HG03064 (cell line): ENCODE measurements around the gene VAMP1.
"Not testable (repeated sequence)": the region's sequence is repeated elsewhere in the genome, so short reads cannot be mapped to it uniquely, and the experiment has no call there.

Experiments
- ATAC-seq: cut with Tn5 transposase; IDR thresholded peaks from one replicate; pipeline ENCODE4 v1.9.1; 2021; ENCODE audit warnings: low read depth; ENCODE audit not compliant: unreplicated experiment

VAMP1 gene

DNA sequence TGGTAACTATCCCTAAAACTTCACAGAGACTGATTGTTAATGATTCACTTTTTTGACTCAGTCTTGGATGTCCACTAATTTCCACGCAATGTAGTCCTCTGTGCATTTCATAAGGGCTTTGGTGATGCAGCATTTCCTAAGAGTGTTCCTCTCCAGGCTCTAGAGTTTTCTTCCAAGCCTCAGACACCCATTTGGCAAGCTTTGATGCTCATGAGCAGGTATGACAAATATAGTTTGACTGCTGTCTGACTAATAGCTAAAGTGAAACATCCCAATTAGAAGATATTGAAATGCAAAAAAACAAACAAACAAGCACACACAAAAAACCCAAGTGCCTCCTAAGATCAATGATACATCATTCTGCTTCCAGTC lies 1.5 kb upstream of the VAMP1 start:
- no peak for ATAC-seq

DNA sequence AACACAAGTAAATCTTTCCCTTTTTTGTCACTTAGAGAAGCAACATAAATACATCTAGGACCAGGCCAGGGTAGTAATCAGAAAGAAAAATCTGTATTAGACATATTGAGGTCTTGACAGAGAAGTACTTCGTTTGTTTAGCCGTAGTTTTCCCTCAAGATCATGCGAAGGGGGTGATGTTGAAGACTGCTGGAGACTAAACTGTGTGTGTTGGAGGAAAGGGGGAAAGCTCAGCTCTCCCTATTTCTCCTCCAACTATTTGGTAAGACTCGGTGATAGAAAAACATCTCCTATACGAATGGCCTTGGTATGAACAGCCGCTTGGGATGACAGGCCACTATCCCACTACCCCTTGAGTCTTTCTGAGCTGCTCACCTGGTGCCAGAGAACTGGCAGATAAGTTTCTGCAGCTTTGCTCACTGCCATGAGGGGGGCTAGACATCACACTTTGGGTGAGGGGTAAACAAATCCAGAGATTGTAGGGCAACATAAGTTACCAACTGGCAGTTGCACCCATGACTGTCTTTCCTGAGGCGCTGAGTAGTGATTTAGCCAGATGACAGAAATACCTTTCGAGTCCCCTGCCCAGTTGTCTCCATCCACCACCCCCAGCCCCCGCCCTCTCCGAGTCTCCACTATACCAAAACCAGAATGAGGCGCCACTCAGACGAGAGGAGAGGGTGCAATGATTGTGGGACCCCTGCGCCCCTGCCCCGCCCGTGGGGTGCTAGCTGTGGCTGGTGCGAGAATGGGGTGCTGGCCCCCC lies 685 bp downstream of the VAMP1 start:
- no peak for ATAC-seq

DNA sequence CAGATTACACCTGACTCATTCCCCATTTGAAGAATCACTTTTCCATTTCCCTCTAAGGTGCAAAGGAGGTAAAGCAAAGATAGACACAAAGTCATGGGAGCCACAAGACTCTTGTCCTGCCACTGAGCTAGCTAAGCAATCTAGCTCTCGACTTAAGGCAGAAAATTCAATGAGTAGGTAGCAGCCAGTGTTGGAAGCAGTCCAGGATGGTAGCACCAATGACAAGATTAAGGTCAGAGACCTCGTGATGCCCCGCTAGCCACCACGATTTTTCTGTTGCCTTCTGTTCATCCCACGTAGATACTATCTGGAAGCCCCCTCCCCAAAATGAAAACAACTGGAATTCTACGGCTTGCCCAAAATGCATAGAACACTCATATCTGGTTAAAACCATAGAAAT lies 1.4 kb downstream of the VAMP1 start:
- no peak for ATAC-seq

DNA sequence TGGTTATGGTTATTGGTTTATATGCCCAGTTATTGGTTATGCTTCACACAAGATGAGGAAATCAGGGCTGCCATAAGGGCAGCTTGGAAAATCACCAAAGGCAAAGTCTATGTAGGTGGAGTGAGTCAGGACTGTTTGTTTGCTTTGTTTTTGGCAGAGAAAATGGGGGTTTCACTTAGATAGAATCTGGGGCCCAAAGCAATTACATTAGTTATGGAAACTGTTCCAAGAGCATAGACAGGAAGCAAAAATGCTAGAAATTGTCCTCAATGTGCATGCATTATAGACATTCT lies 2.2 kb downstream of the VAMP1 start:
- ATAC-seq: no peak

DNA sequence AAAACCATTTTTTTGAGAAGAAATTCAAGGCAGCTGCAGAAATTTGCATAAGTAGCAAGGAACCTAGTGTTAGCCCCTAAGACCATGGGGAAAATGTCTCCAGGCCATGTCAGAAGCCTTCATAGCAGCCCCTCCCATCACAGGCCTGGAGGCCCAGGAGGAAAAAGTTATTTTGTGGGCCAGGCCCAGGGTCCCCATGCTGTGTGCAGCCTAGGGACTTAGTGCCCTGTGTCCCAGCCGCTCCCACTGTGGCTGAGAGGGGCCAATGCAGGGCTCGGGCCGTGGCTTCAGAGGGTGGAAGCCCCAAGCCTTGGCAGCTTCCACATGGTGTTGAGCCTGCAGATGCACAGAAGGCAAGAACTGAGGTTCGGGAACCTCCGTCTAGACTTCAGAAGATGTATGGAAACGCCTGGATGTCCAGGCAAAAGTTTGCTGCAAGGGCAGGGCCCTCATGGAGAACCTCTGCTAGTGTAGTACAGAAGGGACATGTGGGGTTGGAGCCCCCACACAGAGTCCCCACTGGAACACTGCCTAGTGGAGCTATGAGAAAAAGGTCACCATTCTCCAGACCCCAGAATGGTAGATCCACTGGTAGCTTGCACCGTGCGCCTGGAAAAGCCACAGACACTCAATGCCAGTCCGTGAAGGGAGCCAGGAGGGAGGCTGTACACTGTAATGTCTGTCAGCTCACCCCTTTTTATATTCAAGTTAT lies 2.8 kb downstream of the VAMP1 start:
- not testable (repeated sequence) for ATAC-seq

GRCh38 chr12:6466751-6467150 lies 3.7 kb downstream of the VAMP1 start:
- not testable (repeated sequence) for ATAC-seq

DNA sequence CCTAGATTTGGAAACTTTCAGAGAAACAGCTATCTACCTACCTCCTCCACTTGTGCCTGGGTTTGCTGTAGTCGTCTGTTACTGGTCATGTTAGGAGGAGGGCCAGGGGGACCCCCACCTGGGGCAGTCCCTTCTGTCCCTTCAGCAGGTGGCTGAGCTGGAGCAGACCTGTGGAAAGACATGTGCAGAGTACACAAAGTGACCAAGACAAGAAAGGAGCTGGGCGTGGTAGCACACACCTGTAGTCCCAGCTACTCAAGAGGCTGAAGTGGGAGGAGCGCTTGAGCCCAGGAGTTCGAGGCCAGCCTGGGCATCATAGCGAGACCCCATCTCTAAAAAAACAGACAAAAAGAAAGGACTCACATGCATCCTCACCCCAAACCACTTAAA lies 4.3 kb downstream of the VAMP1 start:
- no peak for ATAC-seq

DNA sequence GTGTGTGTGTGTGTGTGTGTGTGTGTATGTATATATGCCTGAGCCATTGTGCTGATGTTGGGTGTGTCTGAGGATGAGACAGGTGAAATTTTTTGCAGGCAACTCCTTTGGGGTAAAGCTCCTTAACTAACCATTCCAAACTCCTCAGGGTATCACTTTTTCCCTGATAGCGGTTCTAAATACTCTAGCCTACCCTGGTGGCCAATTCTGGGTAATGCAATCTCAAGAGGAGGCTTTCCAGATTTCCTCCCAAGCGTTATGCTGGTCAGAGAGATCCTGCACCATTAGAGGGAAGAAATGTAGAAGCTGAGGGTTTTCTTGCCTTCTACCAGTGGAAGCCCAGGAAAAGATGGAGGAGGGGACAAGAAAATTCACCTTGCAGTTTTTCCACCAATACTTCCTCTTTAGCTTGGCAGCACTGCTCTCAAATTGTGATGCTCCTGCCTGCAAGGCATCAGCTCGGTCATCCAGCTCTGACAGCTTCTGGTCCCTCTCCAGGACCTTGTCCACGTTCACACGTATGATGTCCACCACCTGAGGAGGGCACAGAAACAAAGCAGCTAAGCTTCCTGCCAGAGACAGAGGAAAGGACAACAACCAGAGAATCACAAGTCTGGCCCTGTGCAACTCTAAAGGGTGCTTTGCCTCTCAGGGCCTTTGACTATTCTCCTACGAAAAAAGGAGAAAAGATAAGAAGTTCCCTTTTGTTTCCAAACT lies 4.9 kb downstream of the VAMP1 start:
- ATAC-seq: no peak

GRCh38 chr12:6464531-6464930 lies 5.9 kb downstream of the VAMP1 start:
- ATAC-seq: no peak

GRCh38 chr12:6463858-6464257 lies 6.6 kb downstream of the VAMP1 start:
- no peak for ATAC-seq

DNA sequence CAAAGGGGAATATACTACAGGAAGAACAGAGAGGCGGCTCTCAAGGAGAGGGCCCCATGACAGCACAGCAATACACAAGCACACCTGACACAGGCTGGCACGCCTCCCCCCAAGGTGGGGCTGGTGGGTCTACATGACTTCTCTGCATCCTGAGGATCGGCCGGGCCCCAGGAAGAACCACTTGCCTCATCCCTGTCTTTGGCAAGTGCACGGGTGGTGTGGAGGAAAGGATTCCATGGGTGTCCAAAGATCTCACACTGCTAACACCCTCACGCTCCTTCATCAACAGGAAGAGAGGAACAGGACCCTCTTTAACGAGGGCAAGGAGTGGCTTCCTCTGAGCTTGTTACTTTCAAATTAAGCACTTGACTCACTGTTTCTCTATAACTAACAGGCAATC lies 7.3 kb downstream of the VAMP1 start:
- ATAC-seq: no peak

DNA sequence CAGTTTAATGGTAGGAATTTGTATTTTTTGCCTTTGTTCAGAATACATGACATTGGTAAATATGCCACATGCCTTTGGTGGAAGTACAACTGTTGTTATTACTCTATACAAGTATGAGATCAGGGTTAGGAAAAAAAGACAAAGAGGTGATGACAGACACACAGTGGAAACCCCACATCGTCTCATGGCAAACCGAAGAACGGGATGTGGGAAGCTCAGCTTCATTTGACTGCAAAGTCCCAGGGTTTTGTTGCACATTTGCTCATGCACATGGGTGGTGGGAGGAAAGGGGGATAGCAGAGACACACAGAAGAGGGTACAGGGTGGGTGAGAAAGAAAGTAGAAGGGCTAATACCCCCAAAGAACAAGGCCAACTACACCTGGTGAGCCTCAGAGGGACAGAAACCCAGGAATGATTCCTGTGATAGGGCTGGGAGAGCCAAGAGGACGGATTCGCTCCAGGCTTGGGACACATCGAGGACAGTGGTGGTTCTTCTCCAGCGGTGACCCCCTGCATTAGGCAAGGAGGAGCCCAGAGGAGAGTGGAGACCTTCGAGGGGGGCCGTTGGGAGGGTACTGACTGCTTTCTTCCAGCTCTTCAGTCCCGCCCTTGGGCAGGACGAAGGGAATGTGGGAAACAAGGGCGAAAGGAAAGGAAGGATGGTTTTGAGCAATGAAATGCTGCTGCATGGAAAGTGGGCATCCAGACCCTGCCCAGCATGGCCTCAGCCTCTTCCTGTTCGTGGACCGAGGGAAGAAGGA lies 8.1 kb downstream of the VAMP1 start:
- no peak for ATAC-seq

- peak; percentile 67 for ATAC-seq
Observed at GRCh38 chr12:6461401-6462233, 8.9 kb downstream of the VAMP1 start.

DNA sequence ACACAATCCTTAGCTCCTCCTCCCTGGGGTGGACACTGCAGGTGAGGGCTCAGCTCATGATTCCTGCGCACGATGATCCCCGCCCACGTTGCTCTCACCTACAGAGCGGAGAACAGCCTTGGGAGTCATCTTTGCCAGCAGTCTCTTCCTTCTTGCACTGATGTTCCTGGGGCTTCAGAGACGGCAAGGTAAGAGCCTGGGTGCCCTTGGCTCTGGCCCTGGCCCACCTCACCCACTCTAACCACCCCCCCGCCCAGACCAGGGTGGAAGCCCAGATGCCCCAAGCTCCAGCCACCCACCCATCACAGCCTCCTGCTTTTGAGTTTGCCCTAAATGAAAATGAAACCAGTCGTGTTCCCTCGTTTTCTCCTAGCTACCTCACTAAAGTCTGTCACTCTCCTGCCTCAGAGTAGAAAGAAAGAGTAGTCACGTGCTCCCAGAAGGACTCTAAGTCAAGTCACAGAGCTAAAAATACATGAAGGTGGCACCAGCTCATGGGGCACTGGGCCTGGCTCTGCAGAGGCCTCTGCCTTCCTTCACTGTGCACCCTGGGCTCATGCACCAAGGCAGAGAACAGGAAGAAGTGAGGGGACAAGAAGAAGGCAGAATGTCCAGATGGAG lies 9.6 kb downstream of the VAMP1 start:
- no peak for ATAC-seq

- ATAC-seq: no peak
Observed at GRCh38 chr12:6459004-6459337, 11.5 kb downstream of the VAMP1 start.

DNA sequence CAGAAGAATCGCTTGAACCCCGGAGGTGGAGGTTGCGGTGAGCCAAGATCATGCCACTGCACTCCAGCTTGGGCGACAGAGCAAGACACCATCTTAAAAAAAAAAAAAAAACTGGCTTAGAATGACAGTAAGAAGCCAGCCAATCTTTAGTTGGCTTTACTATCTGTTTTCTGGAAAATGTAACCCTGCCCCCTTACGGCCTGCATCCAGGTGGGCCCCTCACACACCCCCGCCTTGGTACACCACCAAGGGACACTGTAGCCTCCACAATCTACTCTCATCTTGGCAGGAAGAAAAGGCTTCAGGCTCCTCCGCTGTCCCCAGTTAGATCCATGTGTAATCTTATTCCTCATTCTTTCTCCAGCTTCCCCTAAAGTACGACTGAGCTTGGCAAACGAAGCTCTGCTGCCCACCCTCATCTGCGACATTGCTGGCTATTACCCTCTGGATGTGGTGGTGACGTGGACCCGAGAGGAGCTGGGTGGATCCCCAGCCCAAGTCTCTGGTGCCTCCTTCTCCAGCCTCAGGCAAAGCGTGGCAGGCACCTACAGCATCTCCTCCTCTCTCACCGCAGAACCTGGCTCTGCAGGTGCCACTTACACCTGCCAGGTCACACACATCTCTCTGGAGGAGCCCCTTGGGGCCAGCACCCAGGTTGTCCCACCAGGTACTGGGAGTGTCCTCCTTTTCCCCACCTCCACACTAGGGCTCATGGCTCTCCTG lies 12.0 kb downstream of the VAMP1 start:
- no peak for ATAC-seq

GRCh38 chr12:6457220-6457945 lies 13.1 kb downstream of the VAMP1 start:
- ATAC-seq: no peak

DNA sequence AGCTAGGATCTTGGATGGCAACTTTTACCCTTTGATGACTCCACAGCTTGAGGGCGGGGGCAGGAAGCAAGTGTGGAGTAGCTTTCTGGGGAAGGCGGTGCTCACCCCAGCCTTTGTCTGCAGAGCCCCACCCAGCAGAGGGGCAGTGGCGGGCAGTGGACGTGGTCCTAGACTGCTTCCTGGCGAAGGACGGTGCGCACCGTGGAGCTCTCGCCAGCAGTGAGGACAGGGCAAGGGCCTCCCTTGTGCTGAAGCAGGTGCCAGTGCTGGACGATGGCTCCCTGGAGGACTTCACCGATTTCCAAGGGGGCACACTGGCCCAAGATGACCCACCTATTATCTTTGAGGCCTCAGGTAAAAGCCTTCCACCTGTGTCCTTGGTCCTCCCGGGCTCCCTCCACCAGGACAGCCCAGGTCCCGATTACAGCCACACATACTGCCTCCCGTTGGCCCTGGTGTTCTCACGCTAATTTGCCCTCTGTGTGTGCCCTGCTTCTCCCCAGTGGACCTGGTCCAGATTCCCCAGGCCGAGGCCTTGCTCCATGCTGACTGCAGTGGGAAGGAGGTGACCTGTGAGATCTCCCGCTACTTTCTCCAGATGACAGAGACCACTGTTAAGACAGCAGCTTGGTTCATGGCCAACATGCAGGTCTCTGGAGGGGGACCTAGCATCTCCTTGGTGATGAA lies 17.4 kb downstream of the VAMP1 start:
- no peak for ATAC-seq
